Ectodermal cell (in vitro differentiated cells): Measurements from ENCODE around the gene SHLD1.

Experiments
- H3K27ac ChIP-seq: 2 replicates; pipeline ENCODE4 v1.7.0; 2013; ENCODE audit warnings: mild to moderate bottlenecking, low read depth, low read length; ENCODE audit not compliant: insufficient read depth, poor library complexity, severe bottlenecking
- H3K27me3 ChIP-seq: 2 replicates; pipeline ENCODE4 v1.7.0; 2013; ENCODE audit warnings: mild to moderate bottlenecking, low read length; ENCODE audit not compliant: insufficient read depth, control insufficient read depth, poor library complexity, severe bottlenecking
- H3K36me3 ChIP-seq: one replicate; pipeline ENCODE4 v1.7.0; 2013; ENCODE audit warnings: low read length; ENCODE audit not compliant: control insufficient read depth, insufficient read depth
- H3K4me1 ChIP-seq: one replicate; pipeline ENCODE4 v1.7.0; 2013; ENCODE audit warnings: low read length; ENCODE audit not compliant: control insufficient read depth, insufficient read depth
- H3K4me3 ChIP-seq: 2 replicates; pipeline ENCODE4 v1.7.0; 2013; ENCODE audit warnings: low read depth, low read length, control low read depth; ENCODE audit not compliant: insufficient read depth
- H3K9me3 ChIP-seq: 2 replicates; pipeline ENCODE4 v1.7.0; 2013; ENCODE audit warnings: mild to moderate bottlenecking, low read length, moderate library complexity; ENCODE audit not compliant: control insufficient read depth
- WGBS, 2 experiments: methylation state at CpG; one replicate each; pipeline ENCODE4 v1.1.7; 2013; ENCODE audit warnings: missing lambda C conversion rate in 2 of 2; 5-methylcytosine and 5-hydroxymethylcytosine counted together

The SHLD1 gene

DNA sequence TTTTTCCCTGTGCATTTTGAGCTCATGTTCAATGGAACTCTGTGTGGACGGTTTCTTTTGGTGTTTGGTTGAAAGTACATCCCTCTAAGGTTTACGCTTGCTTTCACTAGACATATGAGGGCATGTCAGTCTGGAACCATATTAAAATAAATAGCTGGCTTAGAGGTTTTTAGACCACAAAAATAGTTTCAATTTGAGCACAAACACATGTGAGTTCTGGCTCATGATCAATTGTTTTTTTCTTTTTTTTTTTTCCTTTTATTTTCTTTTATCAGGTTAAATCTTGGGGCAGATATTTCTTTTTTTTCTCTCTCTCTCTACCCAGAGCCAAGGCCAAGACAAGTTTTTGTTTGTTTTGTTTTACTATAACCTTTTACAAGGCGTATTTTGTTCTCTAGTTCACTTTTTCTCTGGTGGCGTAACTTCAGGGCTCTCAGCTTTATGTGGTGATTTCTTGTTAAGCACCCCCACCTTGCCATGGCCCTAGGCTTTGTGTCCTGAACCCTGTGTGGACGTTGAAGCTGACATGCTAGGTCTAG is 92.9 kb downstream of the SHLD1 start:
- Histone ChIP-seq H3K9me3 (no peaks in the 10 kb centered on the region), H3K27me3 (no peaks in the 10 kb centered on the region), H3K36me3 (no peaks in the 10 kb centered on the region), H3K4me1 (peaks cover 6% of the 10 kb centered on the region), H3K27ac (no peak overlapping the region), H3K4me3 (no peak overlapping the region)
- 70 to 90% methylated on average over 3 to 5 of the region's 5 CpGs for WGBS, 2 experiments

GRCh38 chr20:5844063-5844681 is 94.0 kb downstream of the SHLD1 start:
- no peaks in the 10 kb centered on the region for H3K9me3 ChIP-seq
- no peaks in the 10 kb centered on the region for H3K36me3 ChIP-seq
- H3K4me1 ChIP-seq, result peaks cover 6% of the 10 kb centered on the region
- no peak overlapping the region for H3K27ac ChIP-seq
- 83 to 92% methylated on average over 2 of the region's 2 CpGs for WGBS, 2 experiments
- H3K4me3 ChIP-seq, result no peak overlapping the region
- H3K27me3 ChIP-seq, result no peaks in the 10 kb centered on the region

- WGBS, 2 experiments, result 86 to 88% methylated on average over 12 of the region's 12 CpGs
- Histone ChIP-seq H3K9me3 (no peaks in the 10 kb centered on the region), H3K36me3 (no peaks in the 10 kb centered on the region), H3K4me1 (peaks cover 6% of the 10 kb centered on the region), H3K4me3 (no peak overlapping the region), H3K27ac (no peak overlapping the region), H3K27me3 (no peaks in the 10 kb centered on the region)
Observed at GRCh38 chr20:5845681-5846615, 95.7 kb downstream of the SHLD1 start.

GRCh38 chr20:5848711-5849505 is 98.7 kb downstream of the SHLD1 start:
- Histone ChIP-seq H3K4me1 (peaks cover 6% of the 10 kb centered on the region), H3K36me3 (no peaks in the 10 kb centered on the region), H3K9me3 (no peaks in the 10 kb centered on the region), H3K4me3 (no peak overlapping the region), H3K27ac (no peak overlapping the region), H3K27me3 (no peaks in the 10 kb centered on the region)
- 93 to 94% methylated on average over 8 to 11 of the region's 11 CpGs for WGBS, 2 experiments

DNA sequence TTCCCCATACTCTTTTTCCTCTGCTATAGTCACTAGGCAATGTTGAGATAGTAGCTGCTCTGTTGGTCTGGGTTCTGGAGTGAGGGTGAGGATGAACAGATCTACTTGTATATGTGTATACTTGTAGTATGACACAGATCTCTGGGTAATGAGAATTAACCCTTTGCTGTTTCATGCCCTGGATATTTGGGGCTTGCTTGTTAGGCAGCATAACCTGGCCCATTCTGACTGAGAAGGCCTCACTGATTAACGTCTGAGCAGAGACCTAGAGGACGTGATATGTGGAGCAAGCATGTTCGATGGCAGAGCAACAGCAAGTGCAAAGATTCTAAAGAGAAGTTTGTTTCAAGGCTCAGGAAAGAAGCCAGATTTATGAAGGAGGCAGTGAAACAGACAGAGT is 105.7 kb downstream of the SHLD1 start:
- Histone ChIP-seq H3K9me3 (no peaks in the 10 kb centered on the region), H3K27ac (no peak overlapping the region), H3K4me3 (no peak overlapping the region), H3K4me1 (no peaks in the 10 kb centered on the region), H3K27me3 (no peaks in the 10 kb centered on the region), H3K36me3 (no peaks in the 10 kb centered on the region)
- WGBS, 2 experiments, result 95 to 96% methylated on average over 3 of the region's 3 CpGs

GRCh38 chr20:5859608-5860007 is 109.4 kb downstream of the SHLD1 start:
- H3K27me3 ChIP-seq, result no peaks in the 10 kb centered on the region
- 92 to 96% methylated on average over 5 of the region's 5 CpGs for WGBS, 2 experiments
- no peaks in the 10 kb centered on the region for H3K4me1 ChIP-seq
- no peak overlapping the region for H3K4me3 ChIP-seq
- no peaks in the 10 kb centered on the region for H3K36me3 ChIP-seq
- no peaks in the 10 kb centered on the region for H3K9me3 ChIP-seq
- no peak overlapping the region for H3K27ac ChIP-seq

DNA sequence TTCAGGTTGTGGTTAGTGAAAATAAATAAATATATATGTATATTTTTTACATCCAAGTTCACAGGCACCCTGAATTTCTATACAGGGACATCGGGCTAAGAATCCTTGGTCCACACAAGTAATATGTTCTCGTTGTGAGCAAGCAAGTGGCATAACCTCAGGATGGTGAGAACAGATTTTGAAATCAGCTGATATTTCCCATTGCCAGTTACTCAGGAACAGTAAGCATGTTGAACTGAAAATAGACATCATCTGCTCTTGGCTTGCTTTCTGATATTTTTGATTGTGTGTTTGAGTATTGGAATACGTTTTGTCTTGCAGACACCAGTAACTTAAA is 112.5 kb downstream of the SHLD1 start:
- Histone ChIP-seq H3K27me3 (no peaks in the 10 kb centered on the region), H3K9me3 (no peaks in the 10 kb centered on the region), H3K4me3 (no peak overlapping the region), H3K36me3 (no peaks in the 10 kb centered on the region), H3K4me1 (no peaks in the 10 kb centered on the region), H3K27ac (no peak overlapping the region)
- WGBS, 2 experiments, result 48 to 61% methylated on average over 2 to 3 of the region's 3 CpGs

GRCh38 chr20:5863040-5863833 is 113.0 kb downstream of the SHLD1 start:
- no peak overlapping the region for H3K4me3 ChIP-seq
- no peaks in the 10 kb centered on the region for H3K4me1 ChIP-seq
- no peaks in the 10 kb centered on the region for H3K36me3 ChIP-seq
- no peaks in the 10 kb centered on the region for H3K27me3 ChIP-seq
- WGBS, 2 experiments, result 94 to 95% methylated on average over 12 of the region's 12 CpGs
- H3K27ac ChIP-seq, result no peak overlapping the region
- H3K9me3 ChIP-seq, result no peaks in the 10 kb centered on the region

DNA sequence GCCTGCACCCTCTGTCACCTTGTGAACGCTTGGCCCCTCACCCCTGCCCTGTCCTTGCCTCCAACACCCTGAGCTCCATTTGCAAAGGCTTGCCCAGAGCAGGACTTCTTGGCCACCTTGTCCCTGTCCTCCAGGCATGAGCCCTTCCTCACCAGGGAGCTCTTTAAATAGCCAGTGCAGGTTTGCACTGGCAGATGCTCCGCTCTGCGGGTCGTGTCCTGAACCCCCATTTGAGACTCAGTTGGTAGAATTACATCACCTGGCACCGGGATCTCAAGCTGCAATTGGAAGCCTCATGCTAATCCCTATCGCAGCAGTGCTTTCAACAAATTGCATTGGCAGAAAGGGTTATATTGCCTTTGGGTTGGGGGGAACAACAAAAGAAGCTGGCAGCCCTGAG is 114.2 kb downstream of the SHLD1 start:
- Histone ChIP-seq H3K27me3 (no peaks in the 10 kb centered on the region), H3K36me3 (no peaks in the 10 kb centered on the region), H3K9me3 (no peaks in the 10 kb centered on the region), H3K27ac (no peak overlapping the region), H3K4me1 (no peaks in the 10 kb centered on the region), H3K4me3 (no peak overlapping the region)
- 91 to 92% methylated on average over 6 of the region's 6 CpGs for WGBS, 2 experiments
